GM18951 (cell line): ENCODE measurements around the gene MYH1.

Source experiments
- POLR2A ChIP-seq: IDR thresholded peaks from 4 replicates; pipeline ENCODE4 v1.6.1; 2011; ENCODE audit warnings: mild to moderate bottlenecking; ENCODE audit not compliant: insufficient read length, insufficient read depth; ENCODE audit errors: extremely low read depth
- in situ Hi-C: fragments of 300-500 bp; cut with MboI; formaldehyde crosslinking; loops from one replicate; pipeline ENCODE4 v1.12.0; 2022; ENCODE audit warnings: low sequenced_read_pairs, mixed read lengths, inconsistent platforms; ENCODE audit not compliant: unreplicated experiment

The MYH1 gene

DNA sequence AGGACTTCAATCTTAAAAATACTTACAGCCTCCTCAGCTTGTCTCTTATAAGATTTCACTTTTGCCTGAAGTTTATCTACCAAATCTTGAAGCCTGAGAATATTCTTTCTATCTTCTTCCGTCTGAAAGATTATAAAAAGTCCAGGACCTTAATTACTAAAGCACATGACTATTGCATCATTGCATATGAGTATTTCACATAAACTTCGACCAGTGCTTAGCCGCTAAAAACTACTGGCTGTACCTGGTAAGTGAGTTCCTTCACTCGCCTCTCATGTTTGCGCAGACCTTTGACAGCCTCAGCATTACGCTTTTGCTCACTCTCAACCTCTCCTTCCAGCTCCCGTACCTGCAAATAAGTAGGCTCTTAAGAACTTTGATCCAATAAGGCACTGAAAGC lies 4.7 kb upstream of the MYH1 start:
- in situ Hi-C loops: no loop called here
- no peak for TF ChIP-seq POLR2A

DNA sequence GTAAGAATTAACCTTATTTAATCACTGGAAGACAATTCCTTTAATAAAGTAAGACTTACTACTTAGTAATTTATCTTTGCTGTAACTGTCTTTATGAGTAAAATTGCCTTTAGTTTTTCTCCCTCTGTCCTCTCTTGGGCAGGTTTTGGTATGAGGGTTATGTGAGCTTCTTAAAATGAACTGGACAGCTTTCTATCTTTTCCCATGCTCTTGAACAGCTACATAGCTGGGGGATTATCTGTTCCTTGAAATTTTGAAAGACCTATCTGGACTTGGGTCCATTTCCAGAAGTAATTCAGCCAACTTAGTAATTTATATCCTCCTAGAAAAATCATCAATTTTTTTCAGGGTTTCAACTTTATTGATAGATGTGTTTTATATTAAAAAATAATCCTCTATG lies 3.6 kb upstream of the MYH1 start:
- TF ChIP-seq POLR2A: no peak
- in situ Hi-C loops: no loop called here

DNA sequence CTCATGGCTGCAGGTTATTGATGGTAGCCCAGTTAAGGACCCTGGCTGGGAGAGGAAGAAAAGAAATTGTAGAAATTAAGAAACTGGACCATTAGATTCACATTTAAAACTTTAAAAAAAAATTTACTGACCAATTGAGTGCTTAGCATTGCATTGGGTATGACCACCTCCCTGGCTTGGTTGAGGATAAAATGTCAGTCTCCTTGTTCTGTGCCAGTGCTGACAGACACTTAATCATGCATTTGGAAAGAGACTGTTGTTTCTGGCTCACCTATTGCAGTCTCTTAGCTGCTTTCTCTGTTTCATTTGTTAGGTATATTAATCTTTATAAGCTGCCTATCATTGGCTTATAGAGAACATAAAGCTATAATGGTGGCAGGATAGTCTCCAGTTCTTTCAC lies 1.7 kb downstream of the MYH1 start:
- in situ Hi-C loops: no loop called here

DNA sequence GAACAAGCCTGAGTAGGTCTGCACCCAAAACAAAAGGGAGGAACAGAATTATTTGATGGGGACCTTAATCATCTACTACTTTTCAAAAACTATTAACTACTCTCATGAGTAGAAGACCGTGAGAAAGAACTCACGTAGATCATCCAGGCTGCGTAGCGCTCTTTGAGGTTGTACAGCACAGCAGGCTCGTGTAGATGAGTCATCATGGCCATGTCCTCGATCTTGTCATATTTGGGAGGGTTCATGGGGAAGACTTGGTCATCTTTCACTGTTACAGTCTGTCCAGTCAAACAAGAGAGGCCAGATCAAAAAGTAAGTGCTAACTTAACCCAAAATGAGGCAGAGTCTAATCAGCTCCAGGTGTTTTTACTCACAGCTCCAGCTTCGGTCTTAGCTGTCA lies 2.3 kb downstream of the MYH1 start:
- TF ChIP-seq POLR2A: no peak
- in situ Hi-C loops: no loop called here

More for the DNA sequence above, 1.7 kb downstream of the MYH1 start:
- no peak for TF ChIP-seq POLR2A

DNA sequence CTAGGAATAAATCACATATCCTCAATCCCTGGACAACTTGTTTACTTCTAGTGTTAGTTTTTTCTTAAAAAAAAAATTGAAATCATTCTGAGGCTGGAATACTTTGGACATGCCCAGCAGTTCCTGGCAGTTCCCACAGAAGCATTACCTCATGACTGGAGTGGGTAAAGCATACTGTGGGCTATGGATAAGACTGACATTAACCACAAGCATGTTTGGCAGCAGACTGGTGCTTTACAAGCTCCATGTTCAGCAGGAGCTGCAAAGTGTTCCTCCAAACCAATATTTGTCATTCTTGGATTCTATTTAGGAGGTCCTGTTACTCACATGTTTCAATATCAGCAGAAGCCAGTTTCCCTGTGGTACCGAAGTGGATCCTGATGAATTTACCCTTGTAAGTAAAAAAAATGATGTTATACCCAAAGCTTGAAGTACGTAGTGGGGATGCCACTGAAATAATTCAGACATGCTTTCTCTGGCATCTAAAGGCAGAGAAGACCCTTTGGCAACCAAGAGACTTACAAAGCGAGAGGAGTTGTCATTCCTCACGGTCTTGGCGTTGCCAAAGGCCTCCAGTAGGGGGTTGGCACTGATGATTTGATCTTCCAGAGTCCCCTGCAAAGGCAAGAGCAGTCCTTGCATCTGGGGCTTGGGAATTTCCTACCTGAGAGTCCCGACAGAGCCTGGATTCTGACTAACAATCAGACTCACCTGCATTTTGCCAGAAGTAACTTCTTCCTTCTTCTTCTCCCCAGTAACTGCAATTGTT lies 4.9 kb downstream of the MYH1 start:
- in situ Hi-C loops: no loop called here
- no peak for TF ChIP-seq POLR2A

DNA sequence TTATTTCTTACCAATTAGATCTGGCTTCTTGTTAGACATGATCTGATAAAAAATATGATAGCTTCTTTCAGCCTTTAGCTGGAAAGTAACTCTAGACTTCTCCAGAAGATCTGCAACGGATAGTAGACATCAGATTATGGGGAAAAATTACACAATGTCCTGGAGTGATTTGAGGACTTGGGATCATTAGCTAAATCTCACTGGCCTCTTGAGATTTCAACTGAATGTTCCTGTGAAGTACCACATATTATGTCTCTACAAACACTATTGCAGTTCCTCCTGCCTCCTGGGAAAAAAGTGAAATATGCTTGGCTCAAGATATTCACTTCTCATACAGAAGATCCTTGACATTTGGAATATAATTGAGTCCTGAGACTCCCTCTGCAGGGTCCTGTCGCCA lies 5.5 kb downstream of the MYH1 start:
- in situ Hi-C loops: no loop called here
- TF ChIP-seq POLR2A: no peak

DNA sequence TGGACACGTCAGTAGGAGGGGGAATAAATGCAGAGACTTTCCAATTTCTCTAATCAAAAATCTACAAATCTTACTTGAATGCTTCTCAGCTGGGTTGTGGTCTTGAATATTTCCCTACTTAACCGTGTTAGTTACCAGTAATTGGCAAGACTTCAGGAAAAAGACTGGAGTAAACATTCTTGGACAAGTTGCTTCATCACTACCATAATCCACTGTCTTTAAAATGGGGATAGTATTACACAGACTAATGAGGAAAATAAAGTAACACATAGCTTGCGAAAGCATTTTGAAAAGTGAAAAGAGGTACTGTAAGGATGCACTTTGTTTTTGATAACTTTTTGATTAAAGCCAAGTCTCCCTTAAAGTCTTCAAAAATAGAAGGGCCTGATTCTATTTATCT lies 18.4 kb downstream of the MYH1 start:
- TF ChIP-seq POLR2A: no peak
- in situ Hi-C loops: no loop called here

DNA sequence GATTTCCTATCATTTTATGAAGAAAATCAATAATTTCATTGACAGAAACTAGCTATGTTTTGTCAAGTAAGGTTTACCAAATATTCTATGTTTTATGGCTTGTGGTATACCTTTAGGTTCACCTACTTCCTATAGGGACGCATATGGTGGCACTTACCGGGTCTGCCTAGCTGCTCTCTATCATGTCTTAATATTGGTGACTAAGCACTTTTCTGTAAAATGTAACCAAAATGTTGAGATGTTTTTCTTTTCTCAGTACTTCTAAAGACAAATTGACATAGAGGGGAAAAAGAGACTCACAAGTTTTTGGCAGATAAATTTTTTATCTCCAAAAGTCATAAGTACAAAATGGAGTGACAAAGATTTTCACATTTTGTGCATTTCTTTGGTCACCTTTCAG lies 26.3 kb downstream of the MYH1 start:
- TF ChIP-seq POLR2A: no peak
- in situ Hi-C loops: no loop called here

DNA sequence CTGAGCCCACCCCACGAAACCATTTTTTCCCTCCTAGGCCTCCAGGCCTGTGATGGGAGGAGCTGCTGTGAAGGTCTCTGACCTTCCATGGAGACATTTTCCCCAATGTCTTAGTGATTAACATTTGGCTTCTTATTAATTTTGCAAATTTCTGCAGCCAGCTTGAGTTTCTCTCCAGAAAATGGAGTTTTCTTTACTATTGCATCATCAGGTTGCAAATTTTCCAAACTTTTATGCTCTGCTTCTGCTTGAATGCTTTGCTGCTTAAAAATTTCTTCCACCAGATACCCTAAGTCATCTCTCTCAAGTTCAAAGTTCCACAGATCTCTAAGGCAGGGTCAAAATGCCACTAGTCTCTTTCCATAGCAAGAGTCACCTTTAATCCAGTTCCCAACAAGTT lies 36.1 kb downstream of the MYH1 start:
- in situ Hi-C loops: no loop called here
- no peak for TF ChIP-seq POLR2A

DNA sequence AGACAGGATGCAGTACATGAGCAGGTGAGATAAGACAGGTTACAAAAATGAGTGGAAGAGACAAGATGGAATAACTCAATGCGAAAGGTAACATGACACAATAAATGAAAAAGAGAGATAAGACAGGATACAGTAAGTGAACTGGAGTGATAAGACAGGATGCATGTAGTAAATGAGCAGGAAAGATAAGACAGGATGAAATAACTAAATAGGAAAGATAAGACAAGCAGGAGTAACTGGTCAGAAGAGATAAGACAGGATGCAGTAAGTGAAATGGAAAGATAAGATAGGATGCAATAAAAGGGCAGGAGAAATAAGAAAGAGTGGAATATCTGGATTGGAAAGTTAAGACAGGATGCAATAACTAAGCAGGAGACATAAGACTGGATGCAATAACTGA lies 40.6 kb downstream of the MYH1 start:
- in situ Hi-C loops: no loop called here
- no peak for TF ChIP-seq POLR2A

DNA sequence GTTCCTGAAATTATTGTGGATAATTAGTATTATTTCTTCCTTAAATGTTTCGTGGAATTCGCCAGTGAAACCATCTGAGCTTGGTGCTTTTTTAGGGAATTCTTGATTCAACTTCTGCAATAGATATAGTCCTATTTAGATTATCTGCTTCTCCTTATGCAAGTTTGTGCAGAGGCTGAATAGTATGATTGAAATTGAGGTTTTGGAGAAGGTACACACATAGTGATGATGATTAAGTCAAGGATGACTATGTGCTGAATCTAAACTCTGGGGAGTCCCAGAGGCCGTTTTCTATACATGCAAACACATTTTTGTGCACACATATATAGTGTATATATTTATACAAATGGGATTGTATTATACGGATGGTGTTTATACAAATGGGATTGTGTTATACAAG lies 43.8 kb downstream of the MYH1 start:
- in situ Hi-C loops: no loop called here
- TF ChIP-seq POLR2A: no peak

DNA sequence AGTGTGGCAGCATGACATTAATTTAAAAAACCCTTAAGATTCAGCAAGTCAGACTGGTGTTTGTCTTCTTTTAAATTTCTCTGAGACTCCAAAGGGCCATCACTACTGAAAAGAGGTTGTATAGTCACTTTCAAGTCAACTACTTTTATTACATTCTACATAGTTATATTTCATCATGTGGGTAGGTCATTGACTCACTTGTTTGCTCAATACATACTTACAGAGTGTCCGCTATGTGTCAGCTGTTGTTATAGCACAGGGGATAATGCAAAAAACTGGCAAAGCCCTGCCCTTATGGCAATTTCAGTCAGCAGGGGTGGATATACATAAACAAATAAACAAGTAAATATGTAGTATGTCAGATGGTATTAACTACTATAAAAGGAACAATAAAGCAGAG lies 46.5 kb downstream of the MYH1 start:
- in situ Hi-C loops: no loop called here
- TF ChIP-seq POLR2A: no peak

DNA sequence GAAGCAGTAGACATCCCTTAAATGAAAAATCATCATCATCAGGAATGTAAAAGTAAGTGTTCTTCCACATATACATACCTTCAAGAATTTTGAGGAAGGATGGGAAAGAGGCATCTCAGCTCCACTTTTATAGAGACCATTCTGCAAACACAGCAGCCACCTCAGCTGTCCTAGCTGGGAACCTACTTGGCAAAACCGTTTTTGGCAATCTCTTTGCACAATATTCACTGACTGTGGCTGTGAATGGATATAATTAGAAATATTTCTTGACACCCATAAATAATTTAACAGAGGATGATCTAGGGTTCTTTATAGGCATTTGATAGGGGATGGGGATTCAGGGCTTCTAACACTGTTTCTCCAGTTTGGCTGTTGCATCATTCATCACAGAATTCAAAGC lies 48.9 kb downstream of the MYH1 start, which contains the start of gene MYH4:
TSS of gene MYH4 (minus strand) at position 101 of the 400 bp plus-strand sequence. CDS start 2,814 bp downstream, outside the sequence.
- no peak for TF ChIP-seq POLR2A
- in situ Hi-C loops: no loop called here

DNA sequence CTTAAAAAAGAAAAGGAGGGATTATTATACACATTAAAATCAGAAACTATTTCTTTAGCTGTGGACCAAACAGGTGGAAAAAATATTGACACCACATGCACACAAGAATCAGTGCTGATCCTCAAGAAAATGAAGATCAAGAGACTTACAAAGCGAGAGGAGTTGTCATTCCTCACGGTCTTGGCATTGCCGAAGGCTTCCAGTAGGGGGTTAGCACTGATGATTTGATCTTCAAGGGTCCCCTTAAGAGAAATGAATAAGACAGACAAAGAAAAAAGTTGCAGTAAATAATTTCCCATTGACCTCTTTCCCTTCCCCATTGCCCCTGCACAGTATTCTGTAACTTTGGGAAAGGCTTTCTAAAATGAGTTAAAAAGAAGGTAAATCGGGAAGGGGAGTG lies 54.9 kb downstream of the MYH1 start:
- no peak for TF ChIP-seq POLR2A
- in situ Hi-C loops: no loop called here
